ENCODE results near the gene TMEM126A. TPM values are rescaled to one million over a fixed set of nuclear protein-coding genes. Genes with fewer than 3 reads are reported as not detected.
"Not testable (repeated sequence)": the region's sequence is repeated elsewhere in the genome, so short reads cannot be mapped to it uniquely, and the experiment has no call there.

TMEM126A gene
- total RNA-seq = 14.4 TPM

DNA sequence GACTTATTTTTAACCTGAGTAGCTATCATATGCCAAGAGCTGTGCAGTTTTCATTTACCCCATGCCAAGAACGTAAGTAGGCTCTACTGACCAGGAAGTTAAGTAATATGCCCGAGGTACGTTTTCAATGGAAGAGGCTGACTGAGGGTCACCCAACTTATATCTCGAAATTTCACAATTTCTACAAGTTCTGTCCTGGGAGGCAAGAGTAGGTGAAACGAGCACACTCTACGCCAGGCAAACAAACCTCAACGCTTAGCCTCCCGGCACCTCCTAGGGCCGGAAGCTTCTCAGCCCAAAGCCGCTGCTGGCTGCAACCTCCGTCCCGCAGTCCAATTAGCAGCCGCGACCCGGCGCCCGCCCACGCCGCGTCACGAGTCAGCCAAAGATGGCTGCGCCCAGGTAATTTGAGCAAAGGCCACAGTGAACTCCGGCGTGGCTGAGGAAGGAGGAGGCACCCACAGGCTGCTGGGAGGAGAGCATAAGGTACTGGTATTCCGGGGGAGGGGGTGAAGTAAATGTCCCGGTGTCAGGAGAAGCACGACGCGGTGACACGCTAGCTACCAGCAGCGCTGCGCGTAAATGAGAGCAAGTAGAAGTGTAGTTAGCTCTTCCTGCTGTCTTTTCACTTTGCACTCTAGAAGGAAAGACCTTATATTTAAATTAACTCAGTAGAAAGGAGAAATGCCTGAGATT, at the start of gene TMEM126A:
TMEM126A (plus strand) TSS at position 364 of the 696 bp plus-strand sequence. CDS start 2,289 bp downstream, outside the sequence.
- Histone ChIP-seq H3K9me3 (ENCODE audit: low read depth, low read length) (no peaks in the 10 kb centered on the region), H3K4me1 (ENCODE audit: insufficient read depth, low read length) (peaks cover 13% of the 10 kb centered on the region), H3K27me3 (ENCODE audit: insufficient read depth, low read length) (peaks cover 25% of the 10 kb centered on the region), H3K4me3 (ENCODE audit: low read length) (peak within 1 kb of the TSS; percentile 87)

DNA sequence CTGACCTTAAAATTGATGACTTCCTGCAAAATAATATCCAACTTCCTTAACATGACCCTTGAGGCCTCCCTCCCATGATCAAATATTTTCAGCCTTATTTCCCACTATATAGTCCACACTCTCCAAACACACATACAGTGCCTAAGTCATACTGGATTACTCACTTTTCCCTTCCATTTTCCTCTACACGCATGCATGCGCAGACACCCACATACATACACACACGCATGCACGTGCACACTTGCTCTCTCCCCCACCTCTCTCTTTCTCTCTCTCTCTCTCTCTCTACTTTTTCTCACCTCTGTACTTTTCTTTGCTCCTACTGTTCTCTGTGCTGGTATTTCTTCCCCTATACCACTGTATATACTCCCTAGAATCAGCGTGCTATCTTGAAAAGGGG, 48.7 kb upstream of the TMEM126A start:
- Histone ChIP-seq H3K4me1 (ENCODE audit: insufficient read depth, low read length) (peaks cover 4% of the 10 kb centered on the region), H3K4me3 (ENCODE audit: low read length) (no peak overlapping the region), H3K27me3 (ENCODE audit: insufficient read depth, low read length) (no peaks in the 10 kb centered on the region), H3K9me3 (ENCODE audit: low read depth, low read length) (no peaks in the 10 kb centered on the region)

DNA sequence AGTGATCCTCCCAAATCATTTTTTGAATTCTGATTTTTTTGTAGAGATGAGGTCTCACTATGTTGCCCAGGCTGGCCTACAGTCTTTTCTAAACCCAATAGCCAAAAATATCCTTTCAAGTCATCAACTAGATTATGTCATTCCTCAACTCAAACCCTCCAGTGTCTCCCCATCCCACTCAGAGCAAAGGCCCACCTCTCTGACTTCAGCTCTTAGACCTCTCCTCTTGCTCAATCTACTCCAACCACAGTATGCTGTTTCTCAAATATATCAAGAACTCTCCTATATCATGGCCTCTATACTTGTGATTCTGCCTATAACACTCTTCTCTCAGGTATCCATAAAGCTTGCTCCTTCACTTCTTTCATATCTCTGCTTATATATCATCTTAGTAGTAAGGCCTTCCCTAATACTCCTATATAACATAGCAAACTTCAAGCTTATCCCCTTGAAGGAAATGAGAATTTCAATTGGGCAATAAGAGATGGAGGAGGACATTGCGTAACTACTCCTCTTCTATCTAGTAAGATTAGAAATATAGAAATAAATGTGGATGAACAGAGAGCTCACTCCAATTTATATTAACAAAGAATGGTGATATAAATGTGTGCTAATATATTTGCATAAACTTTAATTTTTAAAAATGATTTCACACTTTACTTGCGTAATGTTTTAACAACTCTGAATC, 45.1 kb upstream of the TMEM126A start:
- Histone ChIP-seq H3K4me1 (ENCODE audit: insufficient read depth, low read length) (peaks cover 4% of the 10 kb centered on the region), H3K4me3 (ENCODE audit: low read length) (no peak overlapping the region), H3K27me3 (ENCODE audit: insufficient read depth, low read length) (no peaks in the 10 kb centered on the region), H3K9me3 (ENCODE audit: low read depth, low read length) (no peaks in the 10 kb centered on the region)

DNA sequence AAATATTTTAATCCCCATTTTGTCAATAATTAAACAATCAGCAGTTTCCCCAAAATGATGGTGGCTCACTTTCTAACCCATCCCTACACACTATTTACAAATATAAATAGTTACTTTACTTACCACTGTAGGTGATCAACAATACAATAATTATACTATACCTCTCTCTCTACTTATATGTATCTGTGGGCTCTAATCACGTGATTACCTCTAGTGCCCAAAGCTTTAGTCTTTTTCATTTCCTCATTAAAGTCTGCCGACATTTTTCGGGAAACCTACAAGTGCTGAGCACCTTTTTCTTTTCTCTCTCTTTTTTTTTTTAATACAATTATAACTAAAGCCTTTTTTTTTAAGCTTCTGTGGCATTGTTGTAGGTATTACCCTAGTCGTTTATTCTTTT, 44.5 kb upstream of the TMEM126A start:
- no peaks in the 10 kb centered on the region for H3K27me3 ChIP-seq (ENCODE audit: insufficient read depth, low read length)
- no peaks in the 10 kb centered on the region for H3K9me3 ChIP-seq (ENCODE audit: low read depth, low read length)
- peaks cover 4% of the 10 kb centered on the region for H3K4me1 ChIP-seq (ENCODE audit: insufficient read depth, low read length)
- no peak overlapping the region for H3K4me3 ChIP-seq (ENCODE audit: low read length)

DNA sequence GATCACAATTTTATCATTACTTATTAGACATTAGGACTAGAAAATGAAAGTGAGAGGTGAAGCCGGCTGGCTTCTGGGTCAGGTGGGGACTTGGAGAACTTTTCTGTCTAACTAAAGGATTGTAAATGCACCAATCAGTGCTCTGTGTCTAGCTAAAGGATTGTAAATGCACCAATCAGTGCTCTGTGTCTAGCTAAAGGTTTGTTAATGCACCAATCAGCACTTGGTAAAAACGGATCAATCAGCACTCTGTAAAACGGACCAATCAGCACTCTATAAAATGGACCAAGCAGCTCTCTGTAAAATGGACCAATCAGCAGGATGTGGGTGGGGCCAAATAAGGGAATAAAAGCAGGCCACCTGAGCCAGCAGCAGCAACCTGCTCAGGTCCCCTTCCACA, 41.5 kb upstream of the TMEM126A start:
- H3K4me3 ChIP-seq (ENCODE audit: low read length); H3K27me3 ChIP-seq (ENCODE audit: insufficient read depth, low read length); H3K9me3 ChIP-seq (ENCODE audit: low read depth, low read length); H3K4me1 ChIP-seq (ENCODE audit: insufficient read depth, low read length): not testable (repeated sequence)

DNA sequence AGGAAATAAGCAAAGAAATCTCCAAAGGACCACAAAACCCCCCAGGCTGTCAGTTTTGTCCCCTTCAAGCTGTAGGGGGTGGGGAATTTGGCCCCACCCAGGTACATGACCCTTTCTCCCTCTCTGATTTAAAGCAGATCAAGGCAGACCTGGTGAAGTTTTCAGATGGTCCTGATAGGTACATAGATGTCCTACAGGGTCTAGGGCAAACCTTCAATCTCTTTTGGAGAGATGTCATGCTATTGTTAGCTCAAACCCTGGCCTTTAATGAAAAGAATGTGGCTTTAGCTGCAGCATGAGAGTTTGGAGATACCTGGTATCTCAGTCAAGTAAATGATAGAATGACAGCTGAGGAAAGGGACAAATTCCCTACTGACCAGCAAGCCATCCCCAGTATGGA, 39.1 kb upstream of the TMEM126A start:
- H3K4me1 ChIP-seq (ENCODE audit: insufficient read depth, low read length); H3K9me3 ChIP-seq (ENCODE audit: low read depth, low read length): not testable (repeated sequence)

DNA sequence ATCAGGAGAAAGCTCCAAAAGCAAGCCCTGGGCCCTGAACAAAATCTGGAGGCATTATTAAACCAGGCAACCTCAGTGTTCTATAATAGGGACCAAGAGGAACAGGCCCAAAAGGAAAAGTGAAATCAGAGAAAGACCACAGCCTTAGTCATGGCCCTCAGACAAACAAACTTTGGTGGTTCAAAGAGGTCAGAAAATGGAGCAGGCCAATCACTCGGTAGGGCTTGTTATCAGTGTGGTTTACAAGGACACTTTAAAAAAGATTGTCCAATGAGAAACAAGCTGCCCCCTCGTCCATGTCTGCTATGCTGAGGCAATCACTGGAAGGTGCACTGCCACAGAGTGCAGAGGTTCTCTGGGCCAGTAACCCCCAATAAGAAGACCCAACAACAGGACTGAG, 38.5 kb upstream of the TMEM126A start:
- not testable (repeated sequence) for H3K27me3 ChIP-seq (ENCODE audit: insufficient read depth, low read length); H3K9me3 ChIP-seq (ENCODE audit: low read depth, low read length); H3K4me1 ChIP-seq (ENCODE audit: insufficient read depth, low read length); H3K4me3 ChIP-seq (ENCODE audit: low read length)

More for the DNA sequence above, 39.1 kb upstream of the TMEM126A start:
- not testable (repeated sequence) for H3K27me3 ChIP-seq (ENCODE audit: insufficient read depth, low read length); H3K4me3 ChIP-seq (ENCODE audit: low read length)

DNA sequence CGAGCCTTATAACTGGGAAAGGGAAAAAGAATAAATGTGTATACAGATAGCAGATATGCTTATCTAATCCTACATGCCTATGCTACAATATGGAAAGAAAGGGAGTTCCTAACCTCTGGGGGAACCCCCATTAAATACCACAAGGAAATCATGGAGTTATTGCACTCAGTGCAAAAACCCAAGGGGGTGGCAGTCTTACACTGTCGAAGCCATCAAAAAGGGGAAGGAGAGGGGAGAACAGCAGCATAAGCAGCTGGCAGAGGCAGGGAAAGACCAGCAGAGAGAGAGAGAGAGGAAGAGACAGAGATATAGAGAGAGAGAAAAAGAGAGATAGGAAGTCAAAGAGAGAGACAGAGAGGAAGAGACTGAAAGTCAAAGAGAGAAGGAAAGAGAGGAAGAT, 36.1 kb upstream of the TMEM126A start:
- not testable (repeated sequence) for H3K4me3 ChIP-seq (ENCODE audit: low read length); H3K9me3 ChIP-seq (ENCODE audit: low read depth, low read length); H3K4me1 ChIP-seq (ENCODE audit: insufficient read depth, low read length); H3K27me3 ChIP-seq (ENCODE audit: insufficient read depth, low read length)

DNA sequence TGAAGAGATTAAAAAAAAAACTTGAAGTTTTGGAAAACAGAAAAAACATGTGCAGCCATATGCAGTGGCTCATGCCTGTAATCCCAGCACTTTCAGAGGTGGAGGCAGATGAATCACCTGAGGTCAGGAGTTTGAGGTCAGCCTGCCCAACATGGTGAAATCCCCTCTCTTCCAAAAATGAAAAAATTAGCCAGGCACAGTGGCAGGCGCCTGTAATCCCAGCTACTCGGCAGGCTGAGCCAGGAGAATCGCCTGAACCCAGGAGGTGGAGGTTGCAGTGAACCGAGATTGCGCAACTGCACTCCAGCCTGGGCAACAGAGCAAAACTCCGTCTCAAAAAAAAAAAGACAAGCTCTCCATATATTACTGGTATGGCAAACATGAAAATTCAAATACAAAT, 28.3 kb upstream of the TMEM126A start:
- Histone ChIP-seq H3K27me3 (ENCODE audit: insufficient read depth, low read length) (no peaks in the 10 kb centered on the region), H3K4me3 (ENCODE audit: low read length) (no peak overlapping the region), H3K4me1 (ENCODE audit: insufficient read depth, low read length) (no peaks in the 10 kb centered on the region), H3K9me3 (ENCODE audit: low read depth, low read length) (no peaks in the 10 kb centered on the region)

DNA sequence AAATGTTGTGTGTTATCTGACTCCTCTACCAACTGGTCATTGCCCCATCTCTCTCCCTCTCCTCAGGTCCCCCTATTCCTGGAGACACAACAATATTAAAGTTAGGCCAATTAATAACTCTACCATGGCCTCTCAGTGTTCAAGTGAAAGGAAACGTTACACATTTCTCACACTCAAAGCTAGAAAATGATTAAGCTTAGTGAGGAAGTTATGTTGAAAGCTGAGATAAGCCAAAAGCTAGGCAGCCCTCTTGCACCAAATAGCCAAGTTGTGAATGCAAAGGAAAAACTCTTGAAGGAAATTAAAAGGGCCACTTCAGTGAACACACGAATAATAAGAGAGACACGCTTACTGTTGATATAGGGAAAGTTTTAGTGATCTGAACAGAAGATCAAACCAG, 27.5 kb upstream of the TMEM126A start:
- no peaks in the 10 kb centered on the region for H3K9me3 ChIP-seq (ENCODE audit: low read depth, low read length)
- H3K4me1 ChIP-seq (ENCODE audit: insufficient read depth, low read length) = no peaks in the 10 kb centered on the region
- no peak overlapping the region for H3K4me3 ChIP-seq (ENCODE audit: low read length)
- no peaks in the 10 kb centered on the region for H3K27me3 ChIP-seq (ENCODE audit: insufficient read depth, low read length)

DNA sequence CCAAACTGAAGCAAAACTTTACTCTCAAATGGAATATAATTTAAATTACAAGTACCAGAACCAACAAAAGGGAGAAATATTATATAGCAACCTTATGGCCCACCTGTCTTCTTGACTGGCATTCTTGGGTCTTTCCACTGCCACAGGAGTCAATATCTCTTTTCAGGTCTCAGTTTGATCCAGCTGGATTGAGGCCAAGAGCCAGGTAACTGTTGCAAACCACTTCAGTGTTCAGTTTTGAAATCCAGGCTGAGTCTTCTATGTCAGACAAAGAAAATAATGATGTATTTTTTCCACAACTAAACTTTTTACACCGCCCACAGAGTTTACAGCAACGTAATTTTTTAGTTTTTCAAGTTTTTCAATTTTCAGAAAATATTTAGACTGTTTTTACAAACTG, 21.3 kb upstream of the TMEM126A start:
- Histone ChIP-seq H3K4me3 (ENCODE audit: low read length) (no peak overlapping the region), H3K4me1 (ENCODE audit: insufficient read depth, low read length) (peaks cover 21% of the 10 kb centered on the region), H3K27me3 (ENCODE audit: insufficient read depth, low read length) (no peaks in the 10 kb centered on the region), H3K9me3 (ENCODE audit: low read depth, low read length) (no peaks in the 10 kb centered on the region)

DNA sequence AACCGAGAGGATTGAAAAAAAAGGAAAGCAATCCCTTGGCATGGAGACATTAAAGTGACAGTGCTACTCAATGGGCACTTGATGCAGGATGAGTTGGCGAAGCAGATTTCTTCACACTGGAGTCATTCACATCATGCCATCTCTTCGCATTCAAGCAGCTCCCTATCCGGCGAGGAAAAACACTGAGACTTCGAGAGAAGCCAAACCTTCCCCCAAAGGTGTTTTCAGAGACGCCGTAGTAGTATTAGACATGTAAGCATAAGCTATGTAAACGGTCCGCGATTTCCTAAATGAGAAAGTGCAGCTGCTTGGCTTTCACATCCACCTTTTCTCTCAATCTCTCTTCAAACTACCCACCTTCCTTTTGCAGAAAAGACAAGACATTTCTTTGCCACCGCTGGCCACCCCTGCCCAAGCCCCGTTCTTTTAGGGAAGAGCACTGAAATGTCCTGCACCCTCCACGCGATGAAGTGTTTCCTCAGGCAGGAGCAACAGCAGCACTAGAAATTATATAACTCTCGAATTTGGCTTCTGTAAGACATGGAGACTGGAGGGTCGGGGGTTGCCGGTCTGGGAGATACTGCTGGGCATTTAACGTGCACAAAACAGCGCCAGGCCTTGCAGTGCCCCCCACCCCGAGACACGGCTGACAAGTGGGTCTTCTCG, 20.3 kb upstream of the TMEM126A start, which contains the start of gene DLG2:
DLG2 (minus strand) TSS at position 13 of the 666 bp plus-strand sequence.
- H3K4me3 ChIP-seq (ENCODE audit: low read length) = peak within 1 kb of the TSS; percentile 81
- H3K9me3 ChIP-seq (ENCODE audit: low read depth, low read length) = no peaks in the 10 kb centered on the region
- no peaks in the 10 kb centered on the region for H3K27me3 ChIP-seq (ENCODE audit: insufficient read depth, low read length)
- H3K4me1 ChIP-seq (ENCODE audit: insufficient read depth, low read length) = peaks cover 21% of the 10 kb centered on the region

DNA sequence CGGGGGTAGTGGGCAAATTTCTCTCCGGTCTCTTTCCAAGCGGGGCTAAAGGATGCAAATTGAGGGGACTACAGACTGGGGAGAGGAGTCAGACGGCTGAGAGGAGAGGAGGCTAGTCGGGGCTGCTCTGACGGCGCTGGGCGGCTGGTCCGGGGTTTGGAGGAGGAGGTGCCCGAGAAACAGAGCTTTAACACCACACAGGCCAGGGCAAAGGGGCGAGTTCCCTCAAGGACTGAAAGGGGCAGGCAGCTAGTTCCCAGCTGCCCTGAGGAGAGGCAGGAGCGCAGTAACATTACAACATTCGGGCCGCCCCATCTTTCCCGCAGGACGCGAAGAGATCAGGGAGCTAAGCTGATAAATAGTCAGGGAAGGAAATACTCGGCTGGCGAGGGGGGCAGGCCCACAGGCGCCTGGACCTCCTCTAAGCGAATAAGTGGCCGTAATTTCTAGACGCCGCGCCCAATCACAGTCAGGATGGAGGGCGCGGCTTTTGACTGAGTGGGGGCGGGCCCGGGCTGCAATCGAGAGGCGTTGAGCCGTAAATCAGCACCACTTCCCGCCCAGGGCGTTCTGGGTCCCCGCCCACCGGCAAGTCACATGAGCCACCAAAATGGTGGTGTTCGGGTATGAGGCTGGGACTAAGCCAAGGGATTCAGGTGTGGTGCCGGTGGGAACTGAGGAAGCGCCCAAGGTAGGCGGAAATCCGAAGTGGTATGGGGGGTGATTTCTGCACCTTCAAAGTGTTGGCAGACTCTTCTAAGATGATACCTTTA, 19.6 kb upstream of the TMEM126A start, which contains the start of gene TMEM126B:
TMEM126B (plus strand) TSS at position 596 of the 773 bp plus-strand sequence; CDS start at position 611, 15 bp downstream.
- Histone ChIP-seq H3K9me3 (ENCODE audit: low read depth, low read length) (no peaks in the 10 kb centered on the region), H3K4me1 (ENCODE audit: insufficient read depth, low read length) (peaks cover 21% of the 10 kb centered on the region), H3K27me3 (ENCODE audit: insufficient read depth, low read length) (no peaks in the 10 kb centered on the region), H3K4me3 (ENCODE audit: low read length) (peak within 1 kb of the TSS; percentile 81)

DNA sequence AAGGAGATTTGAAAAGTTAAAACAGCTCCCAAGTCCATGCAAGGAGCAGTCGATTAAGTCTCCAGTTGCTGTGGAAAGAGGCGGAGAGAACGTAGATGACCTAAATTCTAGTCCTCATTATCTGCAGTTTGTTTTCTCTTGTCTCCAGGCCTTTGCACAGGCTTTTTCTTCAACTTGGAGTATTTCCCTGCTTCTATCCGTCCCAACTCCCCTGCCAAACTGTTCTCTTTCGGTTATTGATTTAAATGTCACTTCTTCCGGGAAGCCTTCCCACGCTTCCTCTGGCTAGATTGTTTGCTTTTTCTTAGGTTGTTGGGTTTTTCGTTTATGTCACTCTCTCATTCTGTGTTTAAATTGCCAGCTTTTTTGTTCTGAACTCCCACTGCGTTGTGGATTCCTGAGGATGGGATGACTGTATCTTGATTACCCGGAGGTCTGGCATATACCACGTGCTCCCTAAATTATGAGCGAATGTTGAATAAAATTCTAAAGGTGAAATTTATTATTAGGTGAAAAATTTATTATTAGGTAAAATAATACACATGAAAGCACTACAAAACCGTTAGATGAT, 18.9 kb upstream of the TMEM126A start:
- H3K9me3 ChIP-seq (ENCODE audit: low read depth, low read length) = no peaks in the 10 kb centered on the region
- H3K4me1 ChIP-seq (ENCODE audit: insufficient read depth, low read length) = peaks cover 21% of the 10 kb centered on the region
- peak overlapping the region; percentile 81 for H3K4me3 ChIP-seq (ENCODE audit: low read length)
- no peaks in the 10 kb centered on the region for H3K27me3 ChIP-seq (ENCODE audit: insufficient read depth, low read length)
